K562 (cell line): ENCODE data around the gene ST3GAL3. TPM values are rescaled to one million over a fixed set of nuclear protein-coding genes. Genes with fewer than 3 reads are reported as not detected.

Source experiments
- BCOR ChIP-seq: fragments of 450-650 bp; IDR thresholded peaks from 2 replicates; pipeline ENCODE4 v1.6.1; 2016
- CBFB ChIP-seq: sonication (generic); formaldehyde crosslinking; IDR thresholded peaks from 2 replicates; pipeline ENCODE4 v1.4.0; 2020; ENCODE audit warnings: mild to moderate bottlenecking, missing genetic modification reagents
- MBD2 ChIP-seq: sonication (generic); IDR thresholded peaks from 2 replicates; pipeline ENCODE4 v1.6.1; 2016; ENCODE audit warnings: low read depth, borderline replicate concordance
- MECOM ChIP-seq: fragments of 250-450 bp; sonication (Bioruptor Pico); IDR thresholded peaks from 2 replicates; pipeline ENCODE4 v1.8.0; 2022; ENCODE audit warnings: inconsistent platforms
- MXI1 ChIP-seq: IDR thresholded peaks from 2 replicates; pipeline ENCODE4 v1.6.1; 2011; ENCODE audit warnings: low read depth, mild to moderate bottlenecking, improper control_type of control experiment, low read length
- NFIX ChIP-seq: fragments of 250-450 bp; sonication (Bioruptor Pico); IDR thresholded peaks from 2 replicates; pipeline ENCODE4 v1.4.0; 2020; ENCODE audit warnings: low read depth, mild to moderate bottlenecking, moderate library complexity
- NFYB ChIP-seq: IDR thresholded peaks from 2 replicates; pipeline ENCODE4 v1.6.1; 2011; ENCODE audit warnings: mild to moderate bottlenecking, moderate library complexity; ENCODE audit not compliant: insufficient read length; ENCODE audit errors: extremely low read depth
- NRF1 ChIP-seq, 2 experiments: fragments of 450-650 bp; IDR thresholded peaks in 1 of 2; conservative IDR thresholded peaks in 1 of 2; 2 replicates each; pipeline ENCODE4 v1.6.1; 2014; ENCODE audit warnings: mild to moderate bottlenecking in 2 of 2
- POLR2B ChIP-seq: fragments of 450-650 bp; IDR thresholded peaks from 2 replicates; pipeline ENCODE4 v1.6.1; 2018; ENCODE audit warnings: low read depth; ENCODE audit not compliant: partially characterized antibody
- SMARCE1 ChIP-seq: fragments of 450-650 bp; IDR thresholded peaks from 2 replicates; pipeline ENCODE4 v1.7.1; 2016; ENCODE audit warnings: mild to moderate bottlenecking
- TGIF2 ChIP-seq: sonication (generic); formaldehyde crosslinking; IDR thresholded peaks from 2 replicates; pipeline ENCODE4 v1.8.1; 2022; ENCODE audit warnings: mild to moderate bottlenecking, missing genetic modification reagents, moderate library complexity
- ZEB2 ChIP-seq: fragments of 450-650 bp; IDR thresholded peaks from 2 replicates; pipeline ENCODE4 v1.6.1; 2016
- ZNF121 ChIP-seq: sonication (generic); formaldehyde crosslinking; conservative IDR thresholded peaks from 2 replicates; pipeline ENCODE4 v1.8.0; 2022; ENCODE audit warnings: missing genetic modification reagents
- ZNF444 ChIP-seq: fragments of 250-450 bp; sonication (Bioruptor Pico); IDR thresholded peaks from 2 replicates; pipeline ENCODE4 v1.4.0; 2020; ENCODE audit warnings: mild to moderate bottlenecking, moderate library complexity
- ZNF644 ChIP-seq: fragments of 200-800 bp; sonication (Bioruptor generic); IDR thresholded peaks from 2 replicates; pipeline ENCODE4 v1.6.1; 2016; ENCODE audit warnings: low read depth, missing genetic modification characterization, missing compliant biosample characterization
- ZNF778 ChIP-seq: fragments of 450-650 bp; formaldehyde crosslinking; IDR thresholded peaks from 2 replicates; pipeline ENCODE4 v1.4.0; 2020; ENCODE audit warnings: mild to moderate bottlenecking, moderate library complexity
- polyA plus RNA-seq, 8 experiments: library from polyadenylated mRNA; depleted of rRNA in 4 of 8; stranded (reverse) in 5 of 8; unstranded in 3 of 8; fragments of >200 nt; fragmentation: Nextera tagmentation in 2 of 8; fragmentation: Illumina TruSeq in 1 of 8; extraction: Ambion mirVana in 2 of 8; extraction: Trizol in 1 of 8; gene quantifications; 2 replicates each; pipeline versions ENCODE4 v1.2.1 to v1.2.3, GENCODE V29; 2011 to 2014; ENCODE audit warnings: inconsistent platforms in 1 of 8, missing spikeins in 1 of 8
- total RNA-seq, 7 experiments: library from RNA; depleted of rRNA in 6 of 7; stranded (reverse); fragments of >200 nt in 6 of 7; fragmentation: Illumina TruSeq in 2 of 7; extraction: Trizol in 2 of 7; gene quantifications; 2 replicates each; pipeline versions ENCODE4 v1.2.1 to v1.2.3, GENCODE V29; 2011 to 2021; ENCODE audit warnings: low replicate concordance in 1 of 7
- TF ChIP-seq, protein P1 (sequence below): fragments of 250-450 bp; sonication (Bioruptor Pico); IDR thresholded peaks from 2 replicates; pipeline ENCODE4 v1.4.0; 2020
- TF ChIP-seq, protein P2 (sequence below), 2 experiments: fragments of 450-650 bp; IDR thresholded peaks; 2 replicates each; pipeline ENCODE4 v1.6.1; 2018; ENCODE audit warnings: mild to moderate bottlenecking in 2 of 2, low read depth in 1 of 2; ENCODE audit not compliant: partially characterized antibody in 2 of 2
- TF ChIP-seq, protein P3 (sequence below), 2 experiments: fragments of 450-650 bp; IDR thresholded peaks; 2 replicates each; pipeline ENCODE4 v1.6.1; 2016

The ST3GAL3 gene
- total and polyA plus RNA-seq, 9 of the 15 experiments (the other 6 are each of a cell fraction or from before 2014, with no cell fraction given): 1.2 to 18.9 (median 11.0) TPM

- TF ChIP-seq, protein P1, sequence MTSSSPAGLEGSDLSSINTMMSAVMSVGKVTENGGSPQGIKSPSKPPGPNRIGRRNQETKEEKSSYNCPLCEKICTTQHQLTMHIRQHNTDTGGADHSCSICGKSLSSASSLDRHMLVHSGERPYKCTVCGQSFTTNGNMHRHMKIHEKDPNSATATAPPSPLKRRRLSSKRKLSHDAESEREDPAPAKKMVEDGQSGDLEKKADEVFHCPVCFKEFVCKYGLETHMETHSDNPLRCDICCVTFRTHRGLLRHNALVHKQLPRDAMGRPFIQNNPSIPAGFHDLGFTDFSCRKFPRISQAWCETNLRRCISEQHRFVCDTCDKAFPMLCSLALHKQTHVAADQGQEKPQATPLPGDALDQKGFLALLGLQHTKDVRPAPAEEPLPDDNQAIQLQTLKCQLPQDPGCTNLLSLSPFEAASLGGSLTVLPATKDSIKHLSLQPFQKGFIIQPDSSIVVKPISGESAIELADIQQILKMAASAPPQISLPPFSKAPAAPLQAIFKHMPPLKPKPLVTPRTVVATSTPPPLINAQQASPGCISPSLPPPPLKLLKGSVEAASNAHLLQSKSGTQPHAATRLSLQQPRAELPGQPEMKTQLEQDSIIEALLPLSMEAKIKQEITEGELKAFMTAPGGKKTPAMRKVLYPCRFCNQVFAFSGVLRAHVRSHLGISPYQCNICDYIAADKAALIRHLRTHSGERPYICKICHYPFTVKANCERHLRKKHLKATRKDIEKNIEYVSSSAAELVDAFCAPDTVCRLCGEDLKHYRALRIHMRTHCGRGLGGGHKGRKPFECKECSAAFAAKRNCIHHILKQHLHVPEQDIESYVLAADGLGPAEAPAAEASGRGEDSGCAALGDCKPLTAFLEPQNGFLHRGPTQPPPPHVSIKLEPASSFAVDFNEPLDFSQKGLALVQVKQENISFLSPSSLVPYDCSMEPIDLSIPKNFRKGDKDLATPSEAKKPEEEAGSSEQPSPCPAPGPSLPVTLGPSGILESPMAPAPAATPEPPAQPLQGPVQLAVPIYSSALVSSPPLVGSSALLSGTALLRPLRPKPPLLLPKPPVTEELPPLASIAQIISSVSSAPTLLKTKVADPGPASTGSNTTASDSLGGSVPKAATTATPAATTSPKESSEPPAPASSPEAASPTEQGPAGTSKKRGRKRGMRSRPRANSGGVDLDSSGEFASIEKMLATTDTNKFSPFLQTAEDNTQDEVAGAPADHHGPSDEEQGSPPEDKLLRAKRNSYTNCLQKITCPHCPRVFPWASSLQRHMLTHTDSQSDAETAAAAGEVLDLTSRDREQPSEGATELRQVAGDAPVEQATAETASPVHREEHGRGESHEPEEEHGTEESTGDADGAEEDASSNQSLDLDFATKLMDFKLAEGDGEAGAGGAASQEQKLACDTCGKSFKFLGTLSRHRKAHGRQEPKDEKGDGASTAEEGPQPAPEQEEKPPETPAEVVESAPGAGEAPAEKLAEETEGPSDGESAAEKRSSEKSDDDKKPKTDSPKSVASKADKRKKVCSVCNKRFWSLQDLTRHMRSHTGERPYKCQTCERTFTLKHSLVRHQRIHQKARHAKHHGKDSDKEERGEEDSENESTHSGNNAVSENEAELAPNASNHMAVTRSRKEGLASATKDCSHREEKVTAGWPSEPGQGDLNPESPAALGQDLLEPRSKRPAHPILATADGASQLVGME (CRISPR knock-in tag): no peak
- TF ChIP-seq CBFB (CRISPR knock-in tag) (0 out of 2 replicates have a peak, but pooled peaks have one; percentile 7), ZNF644 (tag) (no peak), NFIX (CRISPR knock-in tag) (no peak), ZNF778 (CRISPR knock-in tag) (no peak), TGIF2 (no peak), POLR2B (peak; percentile 48), ZEB2 (peak; percentile 61; the same call in 1 of the 2 replicates), NRF1 (conservative IDR thresholded peaks at IDR 0.05 in 1 of 2, IDR thresholded peaks at IDR 0.05 in 1 of 2) (peak; percentile 15 to 42; a peak in 3 of 4 replicates), ZNF121 (no peak), NFYB (no peak), MBD2 (0 out of 2 replicates have a peak, but pooled peaks have one; percentile 0), ZNF444 (CRISPR knock-in tag) (no peak), SMARCE1 (peak; percentile 47; the same call in 1 of the 2 replicates), BCOR (peak; percentile 15; the same call in 1 of the 2 replicates), MECOM (CRISPR knock-in tag) (no peak; the same call in 1 of the 2 replicates), MXI1 (0 out of 2 replicates have a peak, but pooled peaks have one; percentile 31)
- TF ChIP-seq, protein P2, sequence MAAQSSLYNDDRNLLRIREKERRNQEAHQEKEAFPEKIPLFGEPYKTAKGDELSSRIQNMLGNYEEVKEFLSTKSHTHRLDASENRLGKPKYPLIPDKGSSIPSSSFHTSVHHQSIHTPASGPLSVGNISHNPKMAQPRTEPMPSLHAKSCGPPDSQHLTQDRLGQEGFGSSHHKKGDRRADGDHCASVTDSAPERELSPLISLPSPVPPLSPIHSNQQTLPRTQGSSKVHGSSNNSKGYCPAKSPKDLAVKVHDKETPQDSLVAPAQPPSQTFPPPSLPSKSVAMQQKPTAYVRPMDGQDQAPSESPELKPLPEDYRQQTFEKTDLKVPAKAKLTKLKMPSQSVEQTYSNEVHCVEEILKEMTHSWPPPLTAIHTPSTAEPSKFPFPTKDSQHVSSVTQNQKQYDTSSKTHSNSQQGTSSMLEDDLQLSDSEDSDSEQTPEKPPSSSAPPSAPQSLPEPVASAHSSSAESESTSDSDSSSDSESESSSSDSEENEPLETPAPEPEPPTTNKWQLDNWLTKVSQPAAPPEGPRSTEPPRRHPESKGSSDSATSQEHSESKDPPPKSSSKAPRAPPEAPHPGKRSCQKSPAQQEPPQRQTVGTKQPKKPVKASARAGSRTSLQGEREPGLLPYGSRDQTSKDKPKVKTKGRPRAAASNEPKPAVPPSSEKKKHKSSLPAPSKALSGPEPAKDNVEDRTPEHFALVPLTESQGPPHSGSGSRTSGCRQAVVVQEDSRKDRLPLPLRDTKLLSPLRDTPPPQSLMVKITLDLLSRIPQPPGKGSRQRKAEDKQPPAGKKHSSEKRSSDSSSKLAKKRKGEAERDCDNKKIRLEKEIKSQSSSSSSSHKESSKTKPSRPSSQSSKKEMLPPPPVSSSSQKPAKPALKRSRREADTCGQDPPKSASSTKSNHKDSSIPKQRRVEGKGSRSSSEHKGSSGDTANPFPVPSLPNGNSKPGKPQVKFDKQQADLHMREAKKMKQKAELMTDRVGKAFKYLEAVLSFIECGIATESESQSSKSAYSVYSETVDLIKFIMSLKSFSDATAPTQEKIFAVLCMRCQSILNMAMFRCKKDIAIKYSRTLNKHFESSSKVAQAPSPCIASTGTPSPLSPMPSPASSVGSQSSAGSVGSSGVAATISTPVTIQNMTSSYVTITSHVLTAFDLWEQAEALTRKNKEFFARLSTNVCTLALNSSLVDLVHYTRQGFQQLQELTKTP (IDR thresholded peaks at IDR 0.05; ENCODE audit: low read depth in 1 of 2, partially characterized antibody in 2 of 2): no peak
- TF ChIP-seq, protein P3, sequence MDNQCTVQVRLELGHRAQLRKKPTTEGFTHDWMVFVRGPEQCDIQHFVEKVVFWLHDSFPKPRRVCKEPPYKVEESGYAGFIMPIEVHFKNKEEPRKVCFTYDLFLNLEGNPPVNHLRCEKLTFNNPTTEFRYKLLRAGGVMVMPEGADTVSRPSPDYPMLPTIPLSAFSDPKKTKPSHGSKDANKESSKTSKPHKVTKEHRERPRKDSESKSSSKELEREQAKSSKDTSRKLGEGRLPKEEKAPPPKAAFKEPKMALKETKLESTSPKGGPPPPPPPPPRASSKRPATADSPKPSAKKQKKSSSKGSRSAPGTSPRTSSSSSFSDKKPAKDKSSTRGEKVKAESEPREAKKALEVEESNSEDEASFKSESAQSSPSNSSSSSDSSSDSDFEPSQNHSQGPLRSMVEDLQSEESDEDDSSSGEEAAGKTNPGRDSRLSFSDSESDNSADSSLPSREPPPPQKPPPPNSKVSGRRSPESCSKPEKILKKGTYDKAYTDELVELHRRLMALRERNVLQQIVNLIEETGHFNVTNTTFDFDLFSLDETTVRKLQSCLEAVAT (IDR thresholded peaks at IDR 0.05): 0 out of 4 replicates have a peak, but pooled peaks of 1 of the 2 experiments have one; percentile 15
These were observed 670 bp downstream of the ST3GAL3 start (continued) for GRCh38 chr1:43708002-43708410.
